ENCODE data around the gene IPCEF1.
"Not testable (repeated sequence)": the region's sequence is repeated elsewhere in the genome, so short reads cannot be mapped to it uniquely, and the experiment has no call there.

Gene IPCEF1

DNA sequence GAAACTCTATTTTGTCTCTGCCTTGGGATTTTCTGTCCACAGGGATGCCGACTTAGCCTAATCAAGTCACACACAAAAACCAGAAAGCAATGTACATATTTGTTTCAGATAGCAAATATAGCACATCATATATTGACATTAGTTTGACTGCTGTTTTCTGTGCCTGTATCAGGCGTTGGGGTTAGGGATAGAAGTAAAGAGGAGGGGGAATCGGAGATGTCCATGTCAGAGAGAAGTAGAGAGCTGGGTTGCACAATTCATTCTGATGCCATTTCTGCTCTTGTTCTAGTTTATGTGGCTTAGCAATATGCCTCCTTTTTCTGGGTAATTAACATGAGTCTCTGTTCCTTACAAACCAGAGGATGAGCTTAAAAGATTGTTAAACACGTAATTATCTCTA lies 14.7 kb upstream of the IPCEF1 start:
- DNase-seq (ENCODE audit: low read depth in 2 of 2): no peak

GRCh38 chr6:154370545-154370944 lies 13.9 kb upstream of the IPCEF1 start:
- no peak for DNase-seq (ENCODE audit: low read depth in 2 of 2)

DNA sequence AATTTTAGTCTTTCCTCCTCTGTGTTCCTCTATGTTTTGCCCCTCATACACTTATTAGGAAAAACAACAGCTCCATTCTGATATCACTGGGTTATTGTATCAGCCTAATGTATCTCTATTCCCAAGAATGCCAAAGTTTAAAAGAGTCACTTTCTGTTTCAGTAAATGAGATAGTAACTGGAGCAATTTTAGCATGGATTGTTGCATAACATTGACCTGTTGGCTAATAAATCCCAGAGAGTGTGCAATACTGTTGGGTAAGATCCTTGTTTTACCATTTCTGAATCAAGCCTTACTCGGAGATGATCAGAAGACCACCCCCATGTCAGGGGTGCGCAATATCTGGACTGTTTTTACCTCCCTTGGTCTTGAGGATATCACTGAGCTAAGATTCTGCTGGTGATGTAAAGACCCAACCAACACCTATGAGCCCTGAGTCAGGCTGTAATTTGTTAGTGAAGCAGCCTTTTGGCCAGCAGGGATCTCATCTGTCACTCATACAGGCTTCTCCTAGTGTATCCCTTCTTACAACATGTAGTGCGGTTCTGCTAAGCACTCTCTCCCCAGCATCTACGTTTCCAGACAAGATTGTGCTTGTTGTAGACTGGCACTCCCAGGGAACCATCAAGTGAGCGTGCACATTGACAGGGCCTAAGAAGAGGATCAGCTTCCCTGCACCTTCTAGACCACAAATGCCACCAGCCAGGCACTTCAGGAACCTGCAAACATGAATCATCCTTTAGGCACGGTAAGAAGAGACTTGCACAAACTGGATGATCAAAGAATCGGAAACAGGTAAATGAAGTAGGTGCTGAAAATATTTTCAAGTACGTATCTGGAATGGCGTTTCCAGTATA lies 11.5 kb upstream of the IPCEF1 start:
- no peak for DNase-seq (ENCODE audit: low read depth in 2 of 2)

DNA sequence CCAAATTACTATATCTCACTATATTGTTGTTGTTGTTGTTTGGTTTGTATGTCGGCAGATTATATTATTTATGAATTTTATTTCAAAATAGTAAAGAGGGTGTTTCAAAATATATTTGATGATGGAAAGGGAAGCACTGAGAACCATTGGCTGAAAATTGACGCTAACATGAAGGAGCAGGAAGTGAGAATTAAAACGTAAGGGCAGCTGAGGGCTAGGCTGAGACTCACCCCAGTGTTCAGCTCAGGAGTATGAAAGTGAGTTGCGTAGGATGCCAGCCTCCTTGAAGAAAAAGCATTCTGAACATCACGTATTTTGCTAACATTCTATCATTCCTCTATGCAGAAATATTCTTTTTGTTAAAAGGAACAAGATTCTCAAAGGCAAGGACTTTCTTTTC lies 10.7 kb upstream of the IPCEF1 start:
- DNase-seq (ENCODE audit: low read depth in 2 of 2): no peak

DNA sequence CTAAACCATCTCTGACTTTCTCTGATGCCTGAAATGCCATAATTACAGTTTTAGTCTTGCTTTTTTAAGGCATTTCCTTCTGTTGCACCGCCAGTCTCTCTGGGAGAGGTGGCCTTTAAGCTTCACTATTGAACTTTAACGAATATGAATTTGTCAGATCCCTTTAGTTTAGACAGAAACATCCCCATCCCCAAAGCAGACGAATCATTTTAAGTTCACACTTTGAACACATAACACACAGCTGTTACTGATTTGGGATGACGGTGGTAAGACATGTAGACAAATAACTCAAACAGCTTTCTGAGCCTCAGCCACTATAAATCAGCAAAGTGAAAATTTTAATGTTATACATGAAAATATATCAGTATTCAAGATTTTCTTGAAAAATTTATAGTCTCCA lies 7.2 kb upstream of the IPCEF1 start:
- no peak for DNase-seq (ENCODE audit: low read depth in 2 of 2)

DNA sequence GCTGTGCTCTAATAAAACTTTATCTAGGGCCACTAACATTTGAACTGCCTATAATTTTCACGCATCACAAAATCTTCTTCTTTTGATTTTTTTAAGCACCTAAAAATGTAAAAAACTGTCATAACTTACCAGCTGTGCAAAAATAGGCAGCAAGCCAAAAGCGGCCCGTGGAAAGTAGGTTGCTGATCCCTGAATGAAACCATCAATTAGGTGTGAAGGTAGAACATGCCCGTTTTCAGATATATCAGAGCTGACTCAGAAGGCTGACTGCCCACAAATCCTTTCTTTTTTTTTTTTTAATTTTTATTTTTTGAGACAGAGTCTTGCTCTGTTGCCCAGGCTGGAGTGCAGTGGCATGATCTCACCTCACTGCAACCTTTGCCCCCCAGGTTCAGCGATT lies 4.9 kb upstream of the IPCEF1 start:
- no peak for DNase-seq (ENCODE audit: low read depth in 2 of 2)

GRCh38 chr6:154360476-154360875 lies 3.9 kb upstream of the IPCEF1 start:
- no peak for DNase-seq (ENCODE audit: low read depth in 2 of 2)

GRCh38 chr6:154359679-154360078 lies 3.1 kb upstream of the IPCEF1 start:
- no peak for DNase-seq (ENCODE audit: low read depth in 2 of 2)

DNA sequence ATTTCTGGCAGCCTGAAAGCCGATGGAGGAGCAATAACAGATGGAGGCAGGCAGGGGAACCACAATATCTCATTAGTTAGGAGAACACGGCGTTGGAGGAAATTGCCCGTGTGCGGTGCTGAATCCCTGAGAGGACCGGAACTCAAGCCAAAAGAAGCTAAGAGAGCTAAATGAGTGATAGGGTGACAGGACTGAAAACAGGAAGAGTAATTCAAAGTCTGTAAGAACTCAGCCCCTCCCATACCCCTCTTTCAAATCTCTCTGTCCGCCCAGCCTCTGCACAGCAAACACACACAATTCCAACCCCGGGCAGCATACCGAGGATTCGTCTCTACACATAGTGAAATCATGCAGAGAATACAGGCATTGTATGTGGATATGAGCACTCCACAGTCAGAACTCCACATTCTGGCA lies 2.6 kb upstream of the IPCEF1 start:
- no peak for DNase-seq (ENCODE audit: low read depth in 2 of 2)

GRCh38 chr6:154358019-154358545 lies 1.5 kb upstream of the IPCEF1 start:
- no peak for DNase-seq (ENCODE audit: low read depth in 2 of 2)

DNA sequence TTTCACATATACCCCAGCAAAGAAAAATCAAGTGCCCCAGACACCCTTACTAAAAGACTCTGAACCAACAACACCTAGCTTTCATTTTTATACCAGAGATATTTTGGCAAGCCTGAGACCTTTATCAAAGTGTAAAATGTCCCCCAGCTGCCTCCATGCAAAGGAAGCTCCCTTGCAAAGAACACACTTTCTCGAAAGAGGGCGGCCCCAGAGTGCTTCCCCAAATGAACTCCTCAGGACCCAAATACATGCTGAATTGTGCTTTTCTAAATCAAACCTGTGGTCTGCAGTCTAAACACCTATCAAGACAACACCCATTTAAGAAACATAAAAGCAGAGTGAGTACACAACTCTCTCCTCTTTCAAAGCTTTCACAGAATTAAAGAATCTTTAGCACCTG lies 490 bp downstream of the IPCEF1 start:
- DNase-seq (ENCODE audit: low read depth in 2 of 2): no peak

DNA sequence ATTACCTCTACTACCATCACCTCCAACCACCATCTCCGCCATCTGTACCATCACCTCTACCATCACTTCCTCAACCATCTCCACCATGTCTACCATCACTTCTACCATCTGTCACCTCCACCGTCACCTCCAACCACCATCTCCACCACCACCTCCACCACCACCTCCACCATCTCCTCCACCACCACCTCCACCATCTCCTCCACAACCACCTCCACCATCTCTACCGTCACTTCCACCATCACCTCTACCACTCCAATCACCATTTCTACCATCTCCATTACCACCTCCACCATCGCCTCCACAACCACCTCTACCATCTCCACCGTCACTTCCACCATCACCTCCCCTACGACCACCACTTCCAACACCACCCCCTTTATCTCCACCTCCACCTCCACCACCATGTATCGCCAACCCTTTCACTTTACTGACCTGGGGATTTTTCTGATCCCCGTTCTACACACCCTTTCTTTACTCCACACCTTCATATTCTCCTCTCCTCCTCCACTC lies 2.3 kb downstream of the IPCEF1 start:
- no peak for DNase-seq (ENCODE audit: low read depth in 2 of 2)

- DNase-seq (ENCODE audit: low read depth in 2 of 2): no peak
Measured at GRCh38 chr6:154353626-154354025, 3.0 kb downstream of the IPCEF1 start.

- no peak for DNase-seq (ENCODE audit: low read depth in 2 of 2)
Measured at GRCh38 chr6:154352898-154353585, 3.6 kb downstream of the IPCEF1 start.

DNA sequence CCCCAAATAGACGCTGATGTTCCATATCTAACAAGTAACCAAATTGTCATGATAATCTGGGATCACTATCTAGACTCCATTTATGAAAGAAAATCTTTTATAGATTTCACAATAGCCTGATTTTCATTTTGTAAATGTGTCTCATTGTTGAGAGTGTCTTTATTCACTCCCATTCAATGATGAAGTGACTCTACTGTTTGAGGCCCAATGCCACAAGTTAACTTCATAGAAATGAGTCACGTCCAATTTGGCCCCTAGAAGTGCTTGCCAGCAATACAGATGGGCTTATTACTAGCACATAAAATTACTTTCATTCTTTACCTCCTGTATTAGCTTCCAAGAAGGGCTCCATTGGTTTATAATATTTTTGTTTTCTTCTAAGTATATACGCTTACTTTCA lies 6.3 kb downstream of the IPCEF1 start:
- no peak for DNase-seq (ENCODE audit: low read depth in 2 of 2)

- DNase-seq (ENCODE audit: low read depth in 2 of 2): no peak
Measured at GRCh38 chr6:154347981-154348380, 8.6 kb downstream of the IPCEF1 start.

DNA sequence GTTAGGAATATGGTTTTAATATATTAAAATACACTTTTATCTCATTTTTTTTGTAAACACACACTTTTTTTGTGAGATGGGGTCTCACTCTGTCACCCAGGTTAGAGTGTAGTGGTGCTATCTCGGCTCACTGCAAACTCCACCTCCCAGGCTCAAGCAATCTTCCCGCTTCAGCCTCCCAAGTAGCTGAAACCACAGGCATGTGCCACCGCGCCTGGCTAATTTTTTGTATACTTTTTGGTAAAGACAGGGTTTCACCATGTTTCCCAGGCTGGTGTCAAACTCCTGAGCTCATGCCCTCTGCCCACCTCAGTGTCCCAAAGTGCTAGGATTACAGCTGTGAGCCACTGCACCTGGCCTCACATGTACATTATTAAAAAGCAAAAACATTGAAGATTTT lies 10.8 kb downstream of the IPCEF1 start:
- DNase-seq (ENCODE audit: low read depth in 2 of 2): no peak

- DNase-seq (ENCODE audit: low read depth in 2 of 2): no peak
Measured at GRCh38 chr6:154343473-154344308, 12.9 kb downstream of the IPCEF1 start.

- no peak for DNase-seq (ENCODE audit: low read depth in 2 of 2)
Measured at GRCh38 chr6:154341871-154342270, 14.7 kb downstream of the IPCEF1 start.

GRCh38 chr6:154341336-154341735 lies 15.3 kb downstream of the IPCEF1 start:
- DNase-seq (ENCODE audit: low read depth in 2 of 2): no peak

DNA sequence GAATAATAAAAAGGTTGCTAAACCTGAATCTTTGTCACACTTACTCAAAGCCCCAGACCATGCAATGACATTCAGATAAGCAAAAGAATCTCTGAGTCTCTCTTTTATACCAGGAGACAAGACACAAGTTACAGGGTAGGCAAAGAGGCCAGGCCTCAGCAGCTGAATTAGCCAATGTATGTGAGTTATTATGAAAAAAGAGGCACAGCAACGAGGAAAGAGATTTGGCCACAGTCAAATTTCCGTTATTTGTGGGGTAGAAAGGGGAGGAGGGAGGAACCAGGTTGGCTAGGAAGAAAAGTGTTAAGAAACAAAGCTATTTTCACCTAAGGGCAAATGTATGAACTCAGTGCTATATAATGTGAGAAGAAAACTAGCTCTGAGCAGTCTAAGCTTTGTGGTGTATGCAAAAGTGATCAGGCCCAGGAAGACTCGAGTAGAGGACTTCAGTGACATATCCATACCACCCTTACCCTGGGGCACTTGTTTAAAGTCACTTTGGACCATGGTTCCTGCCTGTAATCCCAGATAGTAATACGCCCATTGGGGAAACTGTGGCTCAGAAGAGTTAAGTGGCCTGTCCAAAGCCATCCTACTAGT lies 19.1 kb downstream of the IPCEF1 start:
- no peak for DNase-seq (ENCODE audit: low read depth in 2 of 2)

GRCh38 chr6:154334147-154334546 lies 22.5 kb downstream of the IPCEF1 start:
- DNase-seq (ENCODE audit: low read depth in 2 of 2): not testable (repeated sequence)
